ENCODE data around the gene SNX9. TPM values are rescaled to one million over a fixed set of nuclear protein-coding genes. Genes with fewer than 3 reads are reported as not detected.

SNX9 gene
- total and polyA plus RNA-seq, 2 of the 4 experiments (the other 2 are of a cell fraction) = 35.3 to 41.2 TPM

- no peak for ATAC-seq (ENCODE audit: low read depth)
- 81% methylated on average over 6 of the region's 15 CpGs; no CpG with 5 or more reads in 1 of the 2 experiments for WGBS, 2 experiments (ENCODE audit: extremely low coverage in 2 of 2, insufficient read length in 1 of 2)
- Histone ChIP-seq H4K8ac (ENCODE audit: low read depth in 2 of 2, low read length in 2 of 2) (no peak overlapping the region), H2AK9ac (replicated peaks; ENCODE audit: low read depth, low read length, poor library complexity) (peak overlapping the region; percentile 25), H2BK20ac (ENCODE audit: low read depth, low read length) (no peak overlapping the region), H3K18ac (ENCODE audit: low read depth, low read length) (no peak overlapping the region; the same call in 1 of the 2 replicates), H3K23ac (ENCODE audit: low read depth, low read length) (peak overlapping the region; percentile 36; the same call in 1 of the 2 replicates), H4K91ac (ENCODE audit: insufficient read depth, low read depth, low read length) (peak overlapping the region; percentile 45), H2BK5ac (ENCODE audit: low read depth, low read length, poor library complexity, severe bottlenecking) (no peak overlapping the region), H3K9ac (ENCODE audit: low read depth, low read length) (no peak overlapping the region), H3K14ac (replicated peaks; ENCODE audit: low read depth, low read length) (peak overlapping the region; percentile 13; the same call in 1 of the 2 replicates), H4K20me1 (ENCODE audit: insufficient read depth, low read length) (peaks cover 65% of the 10 kb centered on the region), H3K4me1 (ENCODE audit: control insufficient read depth, insufficient read depth, low read length) (peaks cover 39% of the 10 kb centered on the region), H3K36me3 (ENCODE audit: control insufficient read depth, insufficient read depth, low read length) (0 out of 2 replicates have a peak, but pooled peaks cover 4% of the 10 kb centered on the region), H3K56ac (ENCODE audit: extremely low read depth, insufficient read depth, low read length) (no peak overlapping the region), H3K4ac (ENCODE audit: low read depth, low read length) (peak overlapping the region; percentile 44), H3K9me3 (ENCODE audit: control insufficient read depth, insufficient read depth, low read length) (no peaks in the 10 kb centered on the region), H2BK15ac (ENCODE audit: low read depth, low read length) (0 out of 3 replicates have a peak overlapping the region, but pooled peaks have one; percentile 26), H2AFZ (replicated peaks; ENCODE audit: low read length, poor library complexity) (no peak overlapping the region), H4K5ac (ENCODE audit: low read depth, low read length) (no peak overlapping the region; the same call in 1 of the 2 replicates), H3K27ac (ENCODE audit: insufficient read depth, low read length) (no peak overlapping the region), H2AK5ac (ENCODE audit: low read depth, low read length) (peak overlapping the region; percentile 43; the same call in 1 of the 2 replicates), H3K27me3 (ENCODE audit: control insufficient read depth, insufficient read depth, low read length) (no peaks in the 10 kb centered on the region), H3K79me1 (ENCODE audit: low read depth in 1 of 2, low read length in 2 of 2) (peaks cover 15 to 75% of the 10 kb centered on the region in 2 experiments), H2BK120ac (ENCODE audit: low read depth, low read length) (no peak overlapping the region), H3K4me2 (ENCODE audit: low read depth, low read length) (no peak overlapping the region; the same call in 1 of the 2 replicates), H3K4me3 (ENCODE audit: insufficient read depth, low read depth, low read length) (no peak overlapping the region), H3K9me1 (ENCODE audit: insufficient read depth, low read length) (peaks cover 33% of the 10 kb centered on the region)
- dilution Hi-C loops (cut with HindIII; ENCODE audit: low sequenced_read_pairs, unreplicated experiment) (no loop called here), in situ Hi-C loops (cut with MboI; ENCODE audit: low sequenced_read_pairs) (no loop called here), intact Hi-C loops (cut with micrococcal nuclease) (no loop called here)
- CTCF ChIA-PET = no interaction called here
- POLR2A ChIA-PET (ENCODE audit: unreplicated experiment) = no interaction called here
- no TSS peak for BruUV-seq (replicated peaks)
- TF ChIP-seq BHLHE40 (IDR thresholded peaks at IDR 0.05; ENCODE audit: low read depth, low read length) = no peak
- TF ChIP-seq MAZ (IDR thresholded peaks at IDR 0.05; ENCODE audit: borderline replicate concordance, low read depth, low read length) = no peak
- no peak for TF ChIP-seq CEBPB (IDR thresholded peaks at IDR 0.05; ENCODE audit: low read depth, low read length)
- no peak for TF ChIP-seq RCOR1 (IDR thresholded peaks at IDR 0.05; ENCODE audit: insufficient replicate concordance, low read length)
- TF ChIP-seq CTCF (conservative IDR thresholded peaks at IDR 0.05; ENCODE audit: low read depth, low read length) = no peak
- TF ChIP-seq ELK1 (IDR thresholded peaks at IDR 0.05; ENCODE audit: borderline replicate concordance, low read depth, low read length) = no peak
- no peak for TF ChIP-seq CHD1 (IDR thresholded peaks at IDR 0.05; ENCODE audit: low read depth, low read length)
- TF ChIP-seq NFE2L2 (IDR thresholded peaks at IDR 0.05; ENCODE audit: low read depth, low read length) = no peak
- no peak for TF ChIP-seq USF2 (IDR thresholded peaks at IDR 0.05; ENCODE audit: low read depth, low read length)
- no peak for TF ChIP-seq POLR2A (IDR thresholded peaks at IDR 0.05; ENCODE audit: low read depth, low read length)
- no peak for TF ChIP-seq MXI1 (IDR thresholded peaks at IDR 0.05; ENCODE audit: borderline replicate concordance, low read depth, low read length)
- no peak for DNase-seq
Observed at GRCh38 chr6:157990321-157991066, 167.4 kb downstream of the SNX9 start.

All from IMR-90 (cell line).